Ovary (tissue), 9 donors: ENCODE data around the gene AK1. TPM values are rescaled to one million over a fixed set of nuclear protein-coding genes. Genes with fewer than 3 reads are reported as not detected.
A peak's percentile ranks its signal among the peaks of the same experiment; 100 is the strongest.

ENCODE experiments used
- DNase-seq, 5 donors: peaks; one replicate each; pipeline ENCODE4 v3.0.0-alpha.2; 2019 to 2020
- H3K27ac ChIP-seq, 2 donors: fragments of 200-600 bp; one replicate each; pipeline versions ENCODE4 v1.5.1 to v1.8.0; 2019 to 2022
- H3K27me3 ChIP-seq: fragments of 200-600 bp; one replicate; pipeline ENCODE4 v1.8.0; 2022
- H3K36me3 ChIP-seq: fragments of 200-600 bp; sonication (generic); one replicate; pipeline ENCODE4 v1.5.1; 2019
- H3K4me1 ChIP-seq: one replicate; pipeline ENCODE4 v1.8.1; 2013; ENCODE audit warnings: mild to moderate bottlenecking, moderate library complexity; ENCODE audit not compliant: insufficient read depth
- H3K4me3 ChIP-seq: fragments of 200-600 bp; sonication (generic); one replicate; pipeline ENCODE4 v1.5.1; 2017
- H3K9me3 ChIP-seq, 2 donors: fragments of 200-600 bp in 1 of 2; sonication (generic) in 1 of 2; one replicate each; pipeline versions ENCODE4 v1.5.1 to v1.8.1; 2013 to 2019; ENCODE audit warnings: mild to moderate bottlenecking in 1 of 2, moderate library complexity in 1 of 2
- EP300 ChIP-seq: sonication (generic); formaldehyde crosslinking; IDR thresholded peaks from one replicate; pipeline ENCODE4 v1.6.1; 2017; ENCODE audit warnings: antibody characterized with exemption
- POLR2A ChIP-seq: fragments of 450-650 bp; IDR thresholded peaks from one replicate; pipeline ENCODE4 v1.6.1; 2017; ENCODE audit warnings: antibody characterized with exemption, mild to moderate bottlenecking, moderate library complexity
- WGBS, 3 donors: extraction: QIAGEN DNeasy Blood & Tissue Kit in 1 of 3; methylation state at CpG; one replicate each; pipeline versions ENCODE4 v1.1.5 to v1.1.7; 2013 to 2017; 5-methylcytosine and 5-hydroxymethylcytosine counted together
- intact Hi-C, 4 donors: fragments of 100-400 bp; cut with DNase I; formaldehyde crosslinking; loops; one replicate each; pipeline versions ENCODE4 v1.11.0 to v1.15.1; 2022 to 2023
- polyA plus RNA-seq, 2 donors: library from polyadenylated mRNA; stranded (reverse); fragments of 200-250 nt in 1 of 2; fragments of 350-450 nt in 1 of 2; fragmentation: Illumina TruSeq in 1 of 2; extraction: RNeasy Lipid Tissue Mini Kit (QIAGEN cat#74804) in 1 of 2; gene quantifications; one replicate each; pipeline ENCODE4 v1.2.3, GENCODE V29; 2013 to 2014
- total RNA-seq, 7 donors: library from RNA; depleted of rRNA in 2 of 7; stranded (reverse); fragments of >200 nt in 2 of 7; fragmentation: NEBNext Ultra II Directional in 3 of 7; extraction: Animal tissue kit (Norgen Biotek cat#: 25700) in 3 of 7; gene quantifications; one replicate each; pipeline versions ENCODE4 v1.1.0 to v1.2.4, GENCODE V29; 2016 to 2023
- TF ChIP-seq, protein P1 (sequence below), 3 donors: fragments of 450-650 bp in 2 of 3; fragments of 200-600 bp in 1 of 3; IDR thresholded peaks; one replicate each; pipeline versions ENCODE4 v1.5.1 to v1.8.0; 2016 to 2022; ENCODE audit warnings: antibody characterized with exemption in 3 of 3, mild to moderate bottlenecking in 1 of 3
- donor health status: DM: no; HTN: no; CAD: no; lungs with moderate emphysema.
- donor health status: DM: no; HTN: no; CAD: no.
- donor health status: Bipolar disorder and iron deficiency.
- donor health status: DM: yes; HTN: yes; CAD: no.
- donor health status: DM: no; HTN: no; CAD: no.
- donor health status: DM: yes; HTN: yes; CAD: no.

The AK1 gene
- total and polyA plus RNA-seq, 9 donors: 30.9 to 174 (median 119) TPM

DNA sequence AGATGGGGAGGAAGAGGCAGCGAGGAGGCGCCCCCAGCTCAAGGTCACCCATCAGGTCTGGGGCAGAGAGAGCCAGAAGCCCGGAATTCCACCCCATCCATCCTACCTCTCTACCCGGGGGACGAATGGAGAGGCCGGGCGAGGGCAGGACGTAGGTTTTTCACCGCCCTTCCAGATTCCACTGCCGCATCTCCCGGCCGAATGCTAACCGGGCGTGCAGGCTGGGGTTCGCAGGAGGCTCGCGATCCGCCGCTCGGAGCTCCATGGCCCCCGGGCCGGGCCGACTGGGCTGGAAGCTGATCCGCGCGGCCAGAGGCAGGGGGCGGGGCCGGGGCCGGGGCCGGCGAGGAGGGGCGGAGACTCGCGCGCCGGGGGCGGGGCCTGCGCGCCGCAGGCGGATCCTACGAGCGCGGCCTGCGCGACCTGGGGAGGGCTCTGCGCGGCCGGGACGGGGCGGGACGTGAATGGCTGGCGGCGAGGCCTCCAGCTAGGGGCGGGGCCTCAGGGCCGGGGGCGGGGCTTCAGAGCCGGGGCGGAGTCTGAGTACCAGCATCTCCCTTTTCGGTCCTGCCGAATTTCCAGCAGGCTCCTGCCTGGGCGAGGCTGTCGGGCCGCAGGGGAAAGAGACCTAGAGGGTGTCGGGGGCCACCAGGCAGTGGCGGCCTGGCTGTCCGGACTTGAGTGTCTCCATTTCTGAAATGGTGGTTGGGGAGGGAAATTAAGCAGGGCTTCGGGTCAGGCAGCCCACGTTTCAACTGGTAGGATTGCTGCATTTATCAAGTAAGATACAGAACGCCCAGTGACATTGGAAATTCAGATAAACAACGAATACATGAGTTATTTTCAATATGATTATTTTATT is 39.5 kb upstream of the AK1 start, which contains the start of gene ST6GALNAC4:
ST6GALNAC4 (minus strand) TSS at position 322 of the 862 bp plus-strand sequence. CDS start 622 bp downstream, outside the sequence.
- TF ChIP-seq EP300: peak; percentile 9
- peak; percentile 64 for TF ChIP-seq POLR2A
- TF ChIP-seq, protein P1, sequence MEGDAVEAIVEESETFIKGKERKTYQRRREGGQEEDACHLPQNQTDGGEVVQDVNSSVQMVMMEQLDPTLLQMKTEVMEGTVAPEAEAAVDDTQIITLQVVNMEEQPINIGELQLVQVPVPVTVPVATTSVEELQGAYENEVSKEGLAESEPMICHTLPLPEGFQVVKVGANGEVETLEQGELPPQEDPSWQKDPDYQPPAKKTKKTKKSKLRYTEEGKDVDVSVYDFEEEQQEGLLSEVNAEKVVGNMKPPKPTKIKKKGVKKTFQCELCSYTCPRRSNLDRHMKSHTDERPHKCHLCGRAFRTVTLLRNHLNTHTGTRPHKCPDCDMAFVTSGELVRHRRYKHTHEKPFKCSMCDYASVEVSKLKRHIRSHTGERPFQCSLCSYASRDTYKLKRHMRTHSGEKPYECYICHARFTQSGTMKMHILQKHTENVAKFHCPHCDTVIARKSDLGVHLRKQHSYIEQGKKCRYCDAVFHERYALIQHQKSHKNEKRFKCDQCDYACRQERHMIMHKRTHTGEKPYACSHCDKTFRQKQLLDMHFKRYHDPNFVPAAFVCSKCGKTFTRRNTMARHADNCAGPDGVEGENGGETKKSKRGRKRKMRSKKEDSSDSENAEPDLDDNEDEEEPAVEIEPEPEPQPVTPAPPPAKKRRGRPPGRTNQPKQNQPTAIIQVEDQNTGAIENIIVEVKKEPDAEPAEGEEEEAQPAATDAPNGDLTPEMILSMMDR (IDR thresholded peaks at IDR 0.05): no peak
- peak; percentile 94 to 98 (median 97) for DNase-seq
- peak within 1 kb of the TSS; percentile 76 for H3K4me3 ChIP-seq
- WGBS, 3 donors: 1 to 2% (median 2%) methylated on average over 44 to 71 of the region's 71 CpGs
- peaks cover 6% of the 10 kb centered on the region for H3K4me1 ChIP-seq
- H3K27ac ChIP-seq: peak within 1 kb of the TSS; percentile 39 to 69
- no peaks in the 10 kb centered on the region for H3K9me3 ChIP-seq
- intact Hi-C loops: loop anchor here in 1 of 4 donors (5.0 kb wide), 1 partner anchor 130 kb away; the partner anchor contains the start of gene CDK9
- H3K27me3 ChIP-seq: no peaks in the 10 kb centered on the region
- H3K36me3 ChIP-seq: no peaks in the 10 kb centered on the region

DNA sequence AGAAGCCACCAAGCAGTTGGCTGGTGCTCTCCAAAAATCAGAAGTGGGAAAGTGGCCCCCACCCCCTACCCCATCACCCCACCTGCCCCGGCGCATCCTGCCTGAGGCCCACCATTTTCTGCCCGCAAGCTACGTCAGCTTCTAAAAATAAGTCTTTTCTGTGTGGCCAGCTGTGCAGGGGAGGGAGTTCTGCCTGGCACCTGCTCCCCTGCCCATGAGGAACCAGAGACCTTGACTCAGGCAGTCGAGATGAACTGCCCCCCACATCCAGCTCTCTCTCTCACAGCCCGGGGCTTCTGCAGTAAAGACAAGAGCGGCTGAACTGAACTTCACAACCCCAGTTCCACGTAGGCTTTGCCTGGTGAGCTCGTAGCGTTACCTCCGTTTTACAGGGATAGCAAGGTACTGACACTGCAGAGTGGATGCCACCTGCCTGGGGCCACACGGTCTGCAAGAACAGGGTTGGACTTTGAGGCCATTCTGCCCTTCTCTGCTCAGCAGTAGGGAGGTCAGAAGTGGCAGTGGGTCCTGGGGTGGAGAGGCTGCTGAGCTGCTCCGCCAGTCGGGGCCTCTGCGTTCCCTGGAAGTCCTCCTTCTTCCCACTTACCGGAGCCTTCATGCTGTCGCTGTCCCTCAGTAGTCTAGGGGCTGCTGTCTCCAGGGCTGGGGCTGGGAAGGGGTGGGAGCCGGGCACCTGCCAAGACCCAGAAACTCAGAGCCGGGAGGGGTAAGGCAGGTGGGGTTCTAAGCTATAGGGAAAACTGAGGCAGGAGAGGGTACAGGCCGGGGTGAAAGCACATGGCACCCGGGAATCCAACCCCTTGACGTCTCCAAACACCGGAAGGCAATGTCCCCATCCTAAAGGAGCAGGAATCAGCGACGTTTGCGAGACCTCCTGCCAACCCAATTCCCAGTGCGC is 38.6 kb upstream of the AK1 start:
- Histone ChIP-seq H3K4me1 (peaks cover 4% of the 10 kb centered on the region), H3K36me3 (no peaks in the 10 kb centered on the region), H3K27me3 (no peaks in the 10 kb centered on the region), H3K4me3 (peak overlapping the region; percentile 76), H3K9me3 (no peaks in the 10 kb centered on the region), H3K27ac (peak overlapping the region; percentile 39 to 62)
- peak in 1 of 5 donors; percentile 36 for DNase-seq
- intact Hi-C loops: loop anchor here in 1 of 4 donors (5.0 kb wide), 1 partner anchor 129 kb away; the partner anchor contains the start of gene CDK9
- WGBS, 3 donors: 16 to 22% (median 18%) methylated on average over 27 of the region's 27 CpGs
- TF ChIP-seq EP300: no peak
- TF ChIP-seq POLR2A: no peak
- TF ChIP-seq, protein P1 (IDR thresholded peaks at IDR 0.05): no peak

DNA sequence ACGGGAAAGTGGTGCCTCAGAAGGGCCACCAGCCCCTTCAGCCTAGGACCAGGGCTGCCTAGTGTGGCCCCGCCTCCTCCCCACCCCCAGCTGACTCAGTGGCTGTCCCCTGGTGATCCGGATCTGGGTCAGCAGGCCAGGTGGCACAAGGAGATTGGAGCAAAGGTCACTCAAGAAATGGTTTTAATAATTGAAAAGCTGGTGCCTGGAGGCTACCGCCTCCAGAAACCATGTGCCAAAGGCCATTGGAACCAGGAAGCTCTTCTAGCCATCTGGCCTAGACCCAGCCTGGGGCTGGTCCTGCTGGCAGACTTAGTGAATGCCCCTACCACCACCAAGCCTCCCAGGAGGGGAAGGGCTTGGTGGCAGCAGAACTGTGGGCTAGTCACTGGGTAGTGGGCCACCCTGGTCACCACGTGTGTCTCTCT is 37.9 kb upstream of the AK1 start:
- H3K4me3 ChIP-seq: peak overlapping the region; percentile 76
- no peak for TF ChIP-seq POLR2A
- peak overlapping the region; percentile 39 to 62 for H3K27ac ChIP-seq
- 70 to 77% (median 76%) methylated on average over 5 of the region's 5 CpGs for WGBS, 3 donors
- no peaks in the 10 kb centered on the region for H3K27me3 ChIP-seq
- DNase-seq: peak in 1 of 5 donors; percentile 43
- intact Hi-C loops: loop anchor here in 1 of 4 donors (5.0 kb wide), 1 partner anchor 128 kb away; the partner anchor contains the start of gene CDK9
- H3K4me1 ChIP-seq: peaks cover 4% of the 10 kb centered on the region
- H3K36me3 ChIP-seq: no peaks in the 10 kb centered on the region
- H3K9me3 ChIP-seq: no peaks in the 10 kb centered on the region

DNA sequence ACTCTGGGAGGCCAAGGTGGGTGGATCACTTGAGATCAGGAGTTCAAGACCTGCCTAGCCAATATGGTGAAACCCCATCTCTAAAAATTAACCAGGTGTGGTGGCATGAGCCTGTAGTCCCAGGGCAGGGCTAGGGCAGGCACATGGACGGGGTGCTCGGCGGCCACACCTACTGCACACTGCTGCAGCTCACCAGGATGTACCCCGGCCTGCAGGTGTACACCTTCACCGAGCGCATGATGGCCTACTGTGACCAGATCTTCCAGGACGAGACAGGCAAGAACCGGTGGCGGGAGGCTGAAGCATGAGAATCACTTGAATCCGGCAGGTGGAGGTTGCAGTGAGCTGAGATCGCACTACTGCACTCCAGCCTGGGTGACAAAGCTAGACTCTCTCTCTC is 36.2 kb upstream of the AK1 start:
- intact Hi-C loops: no loop called here

More for the DNA sequence above, 36.2 kb upstream of the AK1 start:
- no peaks in the 10 kb centered on the region for H3K36me3 ChIP-seq
- H3K27me3 ChIP-seq: no peaks in the 10 kb centered on the region
- H3K9me3 ChIP-seq: no peaks in the 10 kb centered on the region
- no peak overlapping the region for H3K27ac ChIP-seq
- no peak for TF ChIP-seq POLR2A
- TF ChIP-seq, protein P1 (IDR thresholded peaks at IDR 0.05): no peak
- no peak for TF ChIP-seq EP300
- DNase-seq: peak in 1 of 5 donors; percentile 29
- WGBS, 3 donors: 95 to 96% (median 96%) methylated on average over 11 of the region's 11 CpGs
- H3K4me1 ChIP-seq: peaks cover 4% of the 10 kb centered on the region
- H3K4me3 ChIP-seq: no peak overlapping the region
